ENCODE results near the gene POLE. TPM values are rescaled to one million over a fixed set of nuclear protein-coding genes. Genes with fewer than 3 reads are reported as not detected.
A peak's percentile ranks its signal among the peaks of the same experiment; 100 is the strongest.

Gene POLE
- total RNA-seq, 8 experiments from 2014 or later = 4.6 to 80.2 (median 12.4) TPM

DNA sequence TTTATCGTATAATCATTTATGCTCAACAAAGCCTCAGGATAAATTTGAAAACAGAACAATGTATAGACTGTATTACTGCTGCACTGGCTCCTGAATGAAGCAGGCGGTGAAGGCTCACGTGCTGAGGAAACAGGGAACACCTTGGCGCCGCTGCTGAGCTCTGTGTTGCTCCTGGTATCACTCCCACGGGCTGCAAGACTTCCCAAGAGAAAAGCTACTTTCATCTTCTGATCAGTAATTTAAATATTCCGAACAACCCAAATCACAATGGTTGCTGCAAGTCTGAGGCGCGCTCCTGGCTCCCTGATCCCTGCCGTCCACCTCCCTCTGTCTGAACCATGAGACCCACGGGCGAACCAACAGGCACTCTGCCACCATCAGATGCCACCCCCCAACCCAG, 39.2 kb upstream of the POLE start:
- H3K4me3 ChIP-seq = no peak overlapping the region
- H3K27ac ChIP-seq = no peak overlapping the region
- ATAC-seq (replicated peaks in 6 of 8) = no peak
- 67 to 100% (median 96%) methylated on average over 1 to 5 of the region's 12 CpGs; no CpG with 5 or more reads in 3 of the 10 experiments for WGBS, 10 experiments
- no peaks in the 10 kb centered on the region for H3K4me1 ChIP-seq (replicated peaks in 1 of 2)
- in situ Hi-C loops (cut with MboI; ENCODE audit: low pct_unique_long_range_greater_than_20kb in 2 of 9, low sequenced_read_pairs in 9 of 9, unreplicated experiment in 9 of 9) = no loop called here

DNA sequence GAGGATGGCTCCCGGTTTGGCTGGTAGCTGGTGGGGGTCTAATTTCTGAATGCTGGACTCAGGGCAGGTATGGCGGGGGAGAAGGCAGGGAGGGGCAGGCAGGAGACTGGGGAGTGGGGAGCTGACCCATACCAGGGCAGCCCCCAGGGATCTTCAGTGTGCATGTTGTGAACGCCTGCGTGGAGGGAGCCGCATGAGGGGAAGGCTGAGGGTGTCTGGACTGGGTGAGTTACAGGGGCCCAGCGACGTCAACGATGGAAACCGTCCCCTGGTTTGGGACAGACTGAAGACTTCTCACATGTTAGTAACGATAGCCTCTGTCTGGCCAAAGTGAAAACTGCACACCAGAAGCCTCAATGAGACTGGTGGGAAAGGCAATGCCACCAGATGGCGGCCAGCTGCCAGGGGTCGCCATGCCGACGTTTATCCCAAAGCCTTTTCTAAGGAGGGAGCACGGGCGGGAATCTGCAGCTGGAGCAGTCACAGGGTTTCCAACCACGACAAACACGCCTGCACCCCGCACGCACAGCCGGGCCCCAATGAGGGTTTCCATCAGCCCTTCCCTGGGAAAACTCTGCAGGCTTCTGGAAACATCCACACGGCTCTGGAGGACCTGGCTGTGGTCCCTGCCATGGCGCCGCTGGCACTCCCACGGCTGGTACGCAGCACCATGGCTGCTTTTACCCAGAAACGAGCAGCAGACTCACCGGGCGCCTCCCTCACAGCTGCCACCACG, 37.5 kb upstream of the POLE start:
- no peak overlapping the region for H3K4me3 ChIP-seq
- WGBS, 10 experiments = 81 to 99% (median 94%) methylated on average over 9 to 11 of the region's 30 CpGs; no CpG with 5 or more reads in 7 of the 10 experiments
- no peaks in the 10 kb centered on the region for H3K4me1 ChIP-seq (replicated peaks in 1 of 2)
- in situ Hi-C loops (cut with MboI; ENCODE audit: low pct_unique_long_range_greater_than_20kb in 2 of 9, low sequenced_read_pairs in 9 of 9, unreplicated experiment in 9 of 9) = no loop called here
- no peak overlapping the region for H3K27ac ChIP-seq
- peak in 4 of 8 experiments; percentile 18 to 51 (median 20) for ATAC-seq (replicated peaks in 6 of 8)

DNA sequence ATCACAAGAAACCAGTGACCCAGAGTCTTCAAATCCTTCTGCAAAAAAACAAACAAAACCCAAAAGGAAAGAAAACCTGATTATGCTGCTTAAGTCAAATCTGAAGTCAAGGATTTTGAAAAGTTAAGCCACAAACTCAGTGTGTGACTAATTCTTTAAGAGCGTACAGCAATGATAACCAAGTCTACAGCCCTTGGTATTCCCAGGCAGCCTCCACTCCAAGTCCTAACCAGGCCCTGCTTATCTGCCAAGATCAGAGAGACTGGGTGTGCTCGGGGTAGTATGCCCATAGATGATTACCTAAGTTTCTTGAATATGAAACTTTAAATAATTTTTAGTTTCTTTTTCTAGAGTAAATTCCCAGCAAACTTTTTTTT, 36.6 kb upstream of the POLE start:
- WGBS, 10 experiments = 47 to 100% (median 91%) methylated on average over 1 to 2 of the region's 2 CpGs; no CpG with 5 or more reads in 2 of the 10 experiments
- no peak for ATAC-seq (replicated peaks in 6 of 8)
- Histone ChIP-seq H3K4me1 (replicated peaks in 1 of 2) (no peaks in the 10 kb centered on the region), H3K27ac (no peak overlapping the region), H3K4me3 (no peak overlapping the region)
- in situ Hi-C loops (cut with MboI; ENCODE audit: low pct_unique_long_range_greater_than_20kb in 2 of 9, low sequenced_read_pairs in 9 of 9, unreplicated experiment in 9 of 9) = no loop called here

DNA sequence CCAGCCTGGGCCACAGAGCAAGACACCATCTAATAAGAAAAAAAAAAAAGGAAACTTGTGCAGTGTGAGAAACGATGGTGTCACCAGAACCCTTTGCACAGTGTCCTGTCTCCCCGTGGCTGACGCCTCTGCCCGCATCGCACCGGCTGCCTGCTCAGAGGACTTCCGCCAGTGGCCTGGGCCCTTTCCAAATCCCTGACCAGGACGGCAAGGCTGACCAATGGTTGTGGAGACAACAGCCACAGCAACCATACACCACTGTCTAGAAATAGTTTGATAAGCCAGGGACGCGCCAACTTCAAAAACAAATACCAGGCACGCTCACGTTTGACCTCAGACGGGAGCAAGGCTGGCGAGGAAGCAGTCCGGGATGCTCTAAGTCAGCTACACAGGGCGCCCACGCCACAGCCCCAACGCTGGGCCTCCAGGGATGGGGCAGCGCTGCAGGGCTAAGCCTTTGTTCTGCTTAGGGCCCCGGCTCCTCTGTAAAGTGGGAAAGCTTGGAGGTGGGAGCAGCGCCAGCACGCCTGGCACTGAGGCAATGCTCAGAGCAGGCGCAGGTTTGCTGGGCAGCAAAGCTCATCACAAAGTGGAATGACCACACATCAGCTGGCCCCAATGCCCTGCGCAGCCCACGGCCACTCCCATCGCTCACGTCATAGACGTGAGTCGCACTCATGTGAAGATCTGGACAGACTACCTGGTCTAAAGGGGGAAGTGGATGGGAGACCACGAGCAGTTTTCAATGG, 36.0 kb upstream of the POLE start:
- no peak overlapping the region for H3K4me3 ChIP-seq
- in situ Hi-C loops (cut with MboI; ENCODE audit: low pct_unique_long_range_greater_than_20kb in 2 of 9, low sequenced_read_pairs in 9 of 9, unreplicated experiment in 9 of 9) = no loop called here
- no peak overlapping the region for H3K27ac ChIP-seq
- ATAC-seq (replicated peaks in 6 of 8) = no peak
- H3K4me1 ChIP-seq (replicated peaks in 1 of 2) = no peaks in the 10 kb centered on the region
- 80 to 100% (median 95%) methylated on average over 1 to 17 of the region's 30 CpGs; no CpG with 5 or more reads in 2 of the 10 experiments for WGBS, 10 experiments

DNA sequence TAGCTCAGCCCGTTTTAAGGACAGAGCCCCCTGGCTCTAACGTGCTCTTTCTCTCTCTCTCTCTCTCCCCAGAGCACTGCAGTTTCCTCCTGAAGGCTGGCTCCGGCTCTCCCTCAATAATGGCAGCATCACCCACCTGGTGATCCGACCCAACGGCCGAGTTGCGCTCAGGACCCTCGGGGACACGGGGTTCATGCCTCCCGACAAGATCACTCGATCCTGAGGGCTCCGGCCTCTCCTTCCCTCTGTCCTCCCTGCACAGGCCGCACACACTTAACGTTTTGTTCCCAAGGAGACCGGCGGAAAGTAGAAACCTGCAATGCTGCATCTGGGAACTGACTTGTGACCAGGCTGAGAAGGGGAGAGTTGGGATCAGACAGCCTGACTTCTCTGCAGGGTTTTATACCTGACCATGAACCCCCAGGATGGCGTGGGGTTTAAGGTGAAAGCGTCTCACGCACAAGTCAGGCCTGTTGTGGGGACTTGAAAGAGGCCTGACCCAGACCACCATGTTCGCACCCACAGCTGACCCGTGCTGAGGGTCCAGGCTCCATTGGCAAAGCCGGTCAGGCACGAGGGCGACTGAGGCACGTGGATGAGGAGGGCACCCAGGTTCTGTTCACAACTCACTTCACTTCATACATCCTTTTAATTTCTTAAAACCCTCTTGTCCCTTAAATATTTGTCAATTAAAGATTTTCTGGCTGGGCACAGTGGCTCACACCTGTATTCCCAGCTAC, 33.6 kb upstream of the POLE start:
- no peaks in the 10 kb centered on the region for H3K4me1 ChIP-seq (replicated peaks in 1 of 2)
- H3K27ac ChIP-seq = no peak overlapping the region
- 86 to 100% (median 93%) methylated on average over 1 to 12 of the region's 25 CpGs; no CpG with 5 or more reads in 3 of the 10 experiments for WGBS, 10 experiments
- no peak for ATAC-seq (replicated peaks in 6 of 8)
- no peak overlapping the region for H3K4me3 ChIP-seq
- in situ Hi-C loops (cut with MboI; ENCODE audit: low pct_unique_long_range_greater_than_20kb in 2 of 9, low sequenced_read_pairs in 9 of 9, unreplicated experiment in 9 of 9) = no loop called here

DNA sequence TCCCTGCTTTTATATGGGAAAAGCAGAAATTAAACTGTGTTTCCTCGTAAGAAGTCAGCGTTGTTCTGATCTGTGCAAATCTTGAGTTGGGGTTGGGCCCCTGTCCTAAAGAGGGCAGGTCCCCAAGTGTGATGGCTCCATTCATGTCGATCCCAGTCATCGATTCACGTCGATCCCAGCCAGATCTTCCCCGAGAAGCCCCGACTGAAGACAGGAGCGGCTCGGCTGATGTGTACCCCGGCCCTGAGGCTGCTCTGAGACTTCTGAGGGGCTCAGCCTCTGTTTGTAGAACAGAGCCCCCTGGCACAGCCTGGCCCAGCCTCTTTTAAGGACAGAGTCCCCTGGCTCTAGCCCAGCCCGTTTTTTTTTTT, 32.8 kb upstream of the POLE start:
- Histone ChIP-seq H3K27ac (no peak overlapping the region), H3K4me1 (replicated peaks in 1 of 2) (no peaks in the 10 kb centered on the region), H3K4me3 (no peak overlapping the region)
- peak in 3 of 8 experiments; percentile 6 to 14 (median 8) for ATAC-seq (replicated peaks in 6 of 8)
- 67 to 98% (median 92%) methylated on average over 1 to 7 of the region's 12 CpGs; no CpG with 5 or more reads in 4 of the 10 experiments for WGBS, 10 experiments
- in situ Hi-C loops (cut with MboI; ENCODE audit: low pct_unique_long_range_greater_than_20kb in 2 of 9, low sequenced_read_pairs in 9 of 9, unreplicated experiment in 9 of 9) = no loop called here

DNA sequence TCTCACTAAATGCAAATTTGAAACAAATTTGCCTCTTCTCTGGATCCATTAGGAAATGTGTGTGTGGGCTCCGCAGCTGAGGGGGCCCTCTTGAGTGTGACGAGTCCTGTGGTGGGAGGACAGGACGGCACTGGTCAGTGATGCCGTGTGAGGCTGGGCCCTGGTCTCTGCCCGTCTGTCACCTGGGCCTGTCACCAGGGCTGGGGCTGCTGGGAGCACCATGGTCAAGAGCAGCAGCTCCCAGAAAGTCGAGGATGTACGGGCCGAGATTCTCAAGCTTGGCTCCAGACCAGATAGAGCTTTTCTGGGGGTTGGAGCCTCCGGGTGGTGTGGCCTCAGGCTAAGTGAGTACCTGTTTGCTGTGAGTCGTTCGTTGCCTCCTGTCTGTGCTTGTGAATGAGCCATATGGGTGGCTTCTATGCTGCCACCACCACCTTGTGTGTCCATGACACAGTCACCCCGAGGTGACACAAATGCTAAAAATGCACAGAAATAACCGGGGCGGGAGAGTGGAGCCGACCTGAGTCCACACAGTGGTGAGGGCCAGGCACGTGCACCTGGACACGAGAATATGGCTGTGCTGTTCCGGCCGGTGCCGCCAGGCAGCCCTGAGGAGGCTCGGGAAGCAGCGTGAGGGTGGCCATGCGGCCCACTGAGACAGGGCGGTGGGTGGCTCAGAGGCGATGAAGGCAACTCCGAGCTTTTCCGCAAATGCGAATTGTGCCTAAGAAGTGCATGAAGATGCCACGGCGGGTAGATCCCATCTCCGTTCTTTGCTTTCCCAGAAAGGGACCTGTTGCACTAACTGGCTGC, 32.2 kb upstream of the POLE start:
- in situ Hi-C loops (cut with MboI; ENCODE audit: low pct_unique_long_range_greater_than_20kb in 2 of 9, low sequenced_read_pairs in 9 of 9, unreplicated experiment in 9 of 9) = no loop called here
- H3K4me3 ChIP-seq = no peak overlapping the region
- WGBS, 10 experiments = 77 to 100% (median 90%) methylated on average over 1 to 13 of the region's 31 CpGs; no CpG with 5 or more reads in 4 of the 10 experiments
- H3K27ac ChIP-seq = no peak overlapping the region
- no peaks in the 10 kb centered on the region for H3K4me1 ChIP-seq (replicated peaks in 1 of 2)
- peak in 3 of 8 experiments; percentile 14 to 25 (median 18) for ATAC-seq (replicated peaks in 6 of 8)

DNA sequence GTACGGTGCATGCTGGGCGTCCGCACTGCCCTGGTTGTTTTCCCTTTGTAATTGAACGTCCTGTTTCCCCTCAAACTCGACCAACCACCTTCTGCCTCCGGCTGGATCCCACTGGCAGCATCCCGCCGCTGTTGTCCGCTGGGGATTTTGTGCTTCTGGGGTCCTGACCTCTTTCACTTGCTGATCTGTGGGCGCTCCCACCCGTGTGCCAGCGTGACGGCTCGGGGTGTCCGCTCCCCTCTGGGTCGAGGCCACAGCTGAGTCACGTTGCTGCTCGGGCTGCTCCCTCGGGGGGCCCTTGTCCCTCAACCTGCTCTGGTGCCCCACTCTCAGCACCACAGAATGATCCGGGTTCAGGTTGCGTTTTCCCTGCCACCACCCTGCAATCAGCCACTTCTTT, 31.5 kb upstream of the POLE start:
- in situ Hi-C loops (cut with MboI; ENCODE audit: low pct_unique_long_range_greater_than_20kb in 2 of 9, low sequenced_read_pairs in 9 of 9, unreplicated experiment in 9 of 9) = no loop called here
- no peak for ATAC-seq (replicated peaks in 6 of 8)
- Histone ChIP-seq H3K4me3 (no peak overlapping the region), H3K4me1 (replicated peaks in 1 of 2) (no peaks in the 10 kb centered on the region), H3K27ac (no peak overlapping the region)
- 60 to 100% (median 100%) methylated on average over 1 to 7 of the region's 21 CpGs; no CpG with 5 or more reads in 6 of the 10 experiments for WGBS, 10 experiments

DNA sequence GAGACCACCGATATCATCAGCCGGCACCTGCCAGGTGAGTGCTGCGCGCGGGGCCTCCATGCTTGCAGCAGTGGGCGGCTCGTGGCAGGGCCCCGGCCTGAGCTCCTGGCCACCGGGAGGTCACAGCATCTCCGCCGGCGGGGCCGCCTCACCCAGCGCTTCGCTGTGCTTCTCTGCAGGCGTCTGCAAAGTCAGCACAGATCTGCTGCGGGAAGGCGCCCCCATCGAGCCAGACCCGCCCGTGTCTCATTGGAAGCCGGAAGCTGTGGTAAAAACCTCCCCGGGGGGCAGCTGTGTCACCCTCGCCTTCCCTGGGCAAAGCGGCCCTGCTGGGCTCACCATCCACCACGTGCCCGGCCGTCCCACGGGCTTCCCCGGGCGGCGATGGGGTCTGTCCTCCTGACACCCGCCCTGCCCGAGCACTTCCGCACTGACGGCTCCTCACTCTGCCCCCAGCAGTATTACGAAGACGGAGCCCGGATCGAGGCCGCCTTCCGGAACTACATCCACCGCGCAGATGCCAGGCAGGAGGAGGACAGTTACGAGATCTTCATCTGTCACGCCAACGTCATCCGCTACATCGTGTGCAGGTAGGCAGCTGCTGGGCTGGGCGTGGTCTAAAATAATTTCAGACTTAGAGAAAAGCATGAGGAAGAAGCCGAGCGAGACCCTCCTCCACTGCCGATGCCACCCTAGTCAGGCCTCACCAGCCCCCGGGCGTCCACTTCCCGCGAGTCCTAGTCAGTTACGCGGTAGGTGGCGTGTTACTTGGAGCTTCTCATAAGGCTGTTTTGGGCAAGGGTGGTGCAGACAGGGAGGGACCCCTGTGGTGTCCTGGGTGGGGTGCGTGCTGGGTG, 30.6 kb upstream of the POLE start:
- peak in 2 of 8 experiments; percentile 7 to 16 for ATAC-seq (replicated peaks in 6 of 8)
- Histone ChIP-seq H3K27ac (no peak overlapping the region), H3K4me1 (replicated peaks in 1 of 2) (no peaks in the 10 kb centered on the region), H3K4me3 (no peak overlapping the region)
- 90 to 100% (median 94%) methylated on average over 1 to 8 of the region's 61 CpGs; no CpG with 5 or more reads in 4 of the 10 experiments for WGBS, 10 experiments
- in situ Hi-C loops (cut with MboI; ENCODE audit: low pct_unique_long_range_greater_than_20kb in 2 of 9, low sequenced_read_pairs in 9 of 9, unreplicated experiment in 9 of 9) = no loop called here

DNA sequence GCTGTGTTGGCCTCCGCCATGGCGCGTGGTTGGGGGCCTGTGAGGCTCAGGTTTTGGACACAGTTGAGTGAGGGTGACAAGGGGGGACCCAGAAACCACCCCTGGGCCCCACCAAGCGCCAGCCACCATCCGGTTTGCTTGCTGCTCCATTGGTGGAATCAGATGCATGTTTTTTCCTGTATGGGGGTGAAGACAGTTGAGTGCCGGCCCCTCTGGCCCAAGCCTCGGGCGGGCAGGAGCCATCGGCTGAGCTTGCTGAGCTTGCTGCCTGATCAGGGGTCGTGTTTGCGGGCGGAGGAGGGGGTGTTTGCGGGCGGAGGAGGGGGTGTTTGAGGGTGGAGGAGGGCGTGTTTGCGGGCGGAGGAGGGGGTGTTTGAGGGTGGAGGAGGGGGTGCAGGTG, 29.9 kb upstream of the POLE start:
- WGBS, 10 experiments = 80 to 90% (median 82%) methylated on average over 3 to 4 of the region's 17 CpGs; no CpG with 5 or more reads in 7 of the 10 experiments
- Histone ChIP-seq H3K4me3 (no peak overlapping the region), H3K4me1 (replicated peaks in 1 of 2) (no peaks in the 10 kb centered on the region), H3K27ac (no peak overlapping the region)
- ATAC-seq (replicated peaks in 6 of 8) = no peak
- in situ Hi-C loops (cut with MboI; ENCODE audit: low pct_unique_long_range_greater_than_20kb in 2 of 9, low sequenced_read_pairs in 9 of 9, unreplicated experiment in 9 of 9) = no loop called here

DNA sequence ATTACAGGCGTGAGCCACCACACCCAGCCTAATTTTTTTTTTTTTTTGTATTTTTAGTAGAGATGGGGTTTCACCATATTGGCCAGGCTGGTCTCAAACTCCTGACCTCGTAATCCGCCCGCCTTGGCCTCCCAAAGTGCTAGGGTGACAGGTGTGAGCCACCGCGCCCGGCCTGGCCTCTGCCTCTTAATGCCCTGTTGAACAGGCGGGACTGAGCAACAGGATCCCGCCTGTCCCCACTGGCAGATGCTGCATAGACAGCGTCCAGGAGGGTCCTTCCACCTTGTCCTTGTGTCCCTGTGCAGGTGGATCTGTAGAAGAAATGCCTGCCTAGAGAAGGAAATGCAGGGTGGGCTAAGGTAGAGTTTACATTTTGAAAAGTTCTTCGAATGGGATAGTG, 29.2 kb upstream of the POLE start:
- no peak for ATAC-seq (replicated peaks in 6 of 8)
- in situ Hi-C loops (cut with MboI; ENCODE audit: low pct_unique_long_range_greater_than_20kb in 2 of 9, low sequenced_read_pairs in 9 of 9, unreplicated experiment in 9 of 9) = no loop called here
- WGBS, 10 experiments = 60 to 100% (median 85%) methylated on average over 1 to 3 of the region's 11 CpGs; no CpG with 5 or more reads in 4 of the 10 experiments
- no peak overlapping the region for H3K27ac ChIP-seq
- H3K4me1 ChIP-seq (replicated peaks in 1 of 2) = no peaks in the 10 kb centered on the region
- H3K4me3 ChIP-seq = no peak overlapping the region

DNA sequence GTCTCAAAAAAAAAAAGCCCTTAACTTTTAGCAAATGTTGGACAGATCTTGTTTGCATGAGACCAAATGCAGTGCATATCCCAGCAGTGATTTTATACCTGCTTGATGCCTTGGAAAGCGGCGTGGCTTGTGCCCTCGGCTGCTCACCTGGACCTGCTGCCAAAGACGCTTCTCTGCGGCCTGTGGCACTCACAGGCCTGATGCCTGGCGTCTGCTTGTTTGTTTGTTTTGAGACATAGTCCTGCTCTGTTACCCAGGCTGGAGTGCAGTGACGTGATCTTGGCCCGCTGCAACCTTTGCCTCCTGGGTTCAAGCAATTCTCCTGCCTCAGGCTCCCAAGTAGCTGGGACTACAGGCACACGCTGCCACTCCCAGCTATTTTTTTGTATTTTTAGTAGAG, 28.7 kb upstream of the POLE start:
- no peak for ATAC-seq (replicated peaks in 6 of 8)
- H3K27ac ChIP-seq = no peak overlapping the region
- H3K4me1 ChIP-seq (replicated peaks in 1 of 2) = no peaks in the 10 kb centered on the region
- in situ Hi-C loops (cut with MboI; ENCODE audit: low pct_unique_long_range_greater_than_20kb in 2 of 9, low sequenced_read_pairs in 9 of 9, unreplicated experiment in 9 of 9) = no loop called here
- WGBS, 10 experiments = 0 to 100% (median 100%) methylated on average over 1 to 3 of the region's 9 CpGs; no CpG with 5 or more reads in 5 of the 10 experiments
- no peak overlapping the region for H3K4me3 ChIP-seq

Data from motor neuron (in vitro differentiated cells).